Testis (tissue), 3 donors: ENCODE data around the gene ZNF91. TPM values are rescaled to one million over a fixed set of nuclear protein-coding genes. Genes with fewer than 3 reads are reported as not detected.
"Not testable (repeated sequence)": the region's sequence is repeated elsewhere in the genome, so short reads cannot be mapped to it uniquely, and the experiment has no call there.

Experiments used
- DNase-seq: peaks from one replicate; pipeline ENCODE4 v3.0.0-alpha.2; 2019
- H3K27ac ChIP-seq, 2 donors: fragments of 200-600 bp; sonication (generic); one replicate each; pipeline ENCODE4 v1.5.1; 2019
- H3K27me3 ChIP-seq: fragments of 200-600 bp; sonication (generic); one replicate; pipeline ENCODE4 v1.5.1; 2019
- H3K36me3 ChIP-seq: fragments of 200-600 bp; sonication (generic); one replicate; pipeline ENCODE4 v1.5.1; 2017; ENCODE audit warnings: low read depth; ENCODE audit errors: missing control alignments
- H3K4me1 ChIP-seq: fragments of 200-600 bp; sonication (generic); one replicate; pipeline ENCODE4 v1.5.1; 2019
- H3K4me3 ChIP-seq, 2 donors: fragments of 200-600 bp; sonication (generic); one replicate each; pipeline ENCODE4 v1.5.1; 2017 to 2019
- H3K9me3 ChIP-seq: fragments of 200-600 bp; sonication (generic); one replicate; pipeline ENCODE4 v1.5.1; 2017
- CTCF ChIP-seq, 3 experiments: fragments of 450-650 bp in 2 of 3; fragments of 200-600 bp in 1 of 3; sonication (generic) in 1 of 3; IDR thresholded peaks; one replicate each; pipeline ENCODE4 v1.5.1; 2016 to 2019; ENCODE audit warnings: antibody characterized with exemption in 3 of 3, mild to moderate bottlenecking in 2 of 3, moderate library complexity in 1 of 3
- POLR2A ChIP-seq: fragments of 450-650 bp; IDR thresholded peaks from one replicate; pipeline ENCODE4 v1.6.1; 2017; ENCODE audit warnings: antibody characterized with exemption, mild to moderate bottlenecking, moderate library complexity
- WGBS, 2 donors: methylation state at CpG; one replicate each; pipeline ENCODE4 v1.1.5; 2018; 5-methylcytosine and 5-hydroxymethylcytosine counted together
- intact Hi-C: fragments of 100-400 bp; cut with DNase I; formaldehyde crosslinking; loops from one replicate; pipeline ENCODE4 v1.15.1; 2023; ENCODE audit warnings: low total_unique reads
- polyA plus RNA-seq: library from polyadenylated mRNA; stranded (reverse); fragments of 350-450 nt; fragmentation: Illumina TruSeq; extraction: RNeasy Lipid Tissue Mini Kit (QIAGEN cat#74804); gene quantifications from one replicate; pipeline ENCODE4 v1.2.3, GENCODE V29; 2014; ENCODE audit warnings: low read depth, low replicate concordance; ENCODE audit not compliant: insufficient read depth
- small RNA-seq, 2 donors: library from RNA; depleted of rRNA; stranded (forward); fragments of <200 nt; gene quantifications; one replicate each; pipeline ENCODE3, GENCODE V24; 2016
- total RNA-seq, 2 donors: library from RNA; depleted of rRNA; stranded (reverse); fragments of >200 nt; gene quantifications; one replicate each; pipeline ENCODE4 v1.2.3, GENCODE V29; 2016

Gene ZNF91
- total and polyA plus RNA-seq, 3 donors from 2014 or later = 50.1 to 101 (median 96.1) TPM

GRCh38 chr19:23304238-23304637, 91.0 kb downstream of the ZNF91 start:
- intact Hi-C loops = no loop called here
- no peaks in the 10 kb centered on the region for H3K27me3 ChIP-seq
- no peaks in the 10 kb centered on the region for H3K9me3 ChIP-seq
- WGBS, 2 donors = 92% methylated on average over 3 of the region's 3 CpGs
- no peaks in the 10 kb centered on the region for H3K4me1 ChIP-seq
- no peak overlapping the region for H3K4me3 ChIP-seq
- TF ChIP-seq POLR2A (no peak), CTCF (IDR thresholded peaks at IDR 0.05) (no peak)
- H3K27ac ChIP-seq = no peak overlapping the region
- no peaks in the 10 kb centered on the region for H3K36me3 ChIP-seq
- no peak for DNase-seq

DNA sequence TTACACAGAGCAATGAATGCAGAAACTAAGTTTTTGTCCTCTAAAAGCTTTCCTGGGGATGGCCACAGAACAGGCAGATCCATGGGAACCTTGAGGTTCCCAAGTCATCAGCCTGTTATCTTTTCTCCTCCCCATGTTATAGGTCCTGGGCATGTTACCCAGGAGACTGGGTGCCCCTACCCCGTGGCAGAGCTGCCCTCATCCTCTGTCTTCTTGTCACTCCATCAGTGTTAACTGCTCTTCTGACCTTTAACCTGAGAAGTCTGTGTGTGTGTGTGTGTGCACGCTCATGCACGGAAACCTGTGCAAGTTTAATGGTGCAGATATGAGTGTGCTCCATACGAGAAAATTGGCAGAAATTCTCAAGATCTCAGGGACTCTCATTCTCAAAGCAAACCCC, 101.1 kb downstream of the ZNF91 start:
- intact Hi-C loops = no loop called here
- 76 to 84% methylated on average over 4 of the region's 4 CpGs for WGBS, 2 donors

GRCh38 chr19:23289966-23290365, 105.3 kb downstream of the ZNF91 start:
- H3K4me3 ChIP-seq = peak overlapping the region; percentile 26 to 45
- 76 to 100% methylated on average over 12 to 24 of the region's 26 CpGs for WGBS, 2 donors
- H3K27ac ChIP-seq, intact Hi-C loops, H3K4me1 ChIP-seq, H3K9me3 ChIP-seq, H3K27me3 ChIP-seq, DNase-seq, H3K36me3 ChIP-seq: not testable (repeated sequence)

More for the DNA sequence above, 101.1 kb downstream of the ZNF91 start:
- no peaks in the 10 kb centered on the region for H3K9me3 ChIP-seq
- H3K4me3 ChIP-seq = no peak overlapping the region
- no peaks in the 10 kb centered on the region for H3K27me3 ChIP-seq
- TF ChIP-seq CTCF (IDR thresholded peaks at IDR 0.05) (no peak), POLR2A (no peak)
- no peaks in the 10 kb centered on the region for H3K4me1 ChIP-seq
- DNase-seq = no peak
- H3K27ac ChIP-seq = no peak overlapping the region
- H3K36me3 ChIP-seq = no peaks in the 10 kb centered on the region

Small RNA genes within 50 kb of the gene (small RNA-seq; reads per million reads assigned to genes)
- gene VN1R91P = 0 reads per million in 2 donors

Other genes starting within 250 kb of the ZNF91 start
- gene ZNF724, start 145.1 kb downstream of the ZNF91 start, total RNA-seq = 1 to 10 TPM; 8.0 to 9.0 TPM
- gene ZNF724, start 145.1 kb downstream of the ZNF91 start, polyA plus RNA-seq = 1.4 TPM